Esophagus muscularis mucosa (tissue), 3 donors: ENCODE data around the gene ACTL7A.

ENCODE experiments used
- POLR2A ChIP-seq: fragments of 450-650 bp; IDR thresholded peaks from one replicate; pipeline ENCODE4 v1.6.1; 2017; ENCODE audit warnings: antibody characterized with exemption, moderate library complexity, mild to moderate bottlenecking, low read depth
- POLR2AphosphoS5 ChIP-seq, 2 donors: sonication (generic); formaldehyde crosslinking; IDR thresholded peaks; one replicate each; pipeline ENCODE4 v1.6.1; 2017; ENCODE audit warnings: antibody characterized with exemption in 2 of 2
- TF ChIP-seq, protein P1 (sequence below), 3 experiments: fragments of 200-600 bp in 2 of 3; fragments of 450-650 bp in 1 of 3; sonication (generic) in 2 of 3; IDR thresholded peaks; one replicate each; pipeline ENCODE4 v1.5.1; 2017 to 2019; ENCODE audit warnings: antibody characterized with exemption in 3 of 3, mild to moderate bottlenecking in 2 of 3, moderate library complexity in 1 of 3

DNA sequence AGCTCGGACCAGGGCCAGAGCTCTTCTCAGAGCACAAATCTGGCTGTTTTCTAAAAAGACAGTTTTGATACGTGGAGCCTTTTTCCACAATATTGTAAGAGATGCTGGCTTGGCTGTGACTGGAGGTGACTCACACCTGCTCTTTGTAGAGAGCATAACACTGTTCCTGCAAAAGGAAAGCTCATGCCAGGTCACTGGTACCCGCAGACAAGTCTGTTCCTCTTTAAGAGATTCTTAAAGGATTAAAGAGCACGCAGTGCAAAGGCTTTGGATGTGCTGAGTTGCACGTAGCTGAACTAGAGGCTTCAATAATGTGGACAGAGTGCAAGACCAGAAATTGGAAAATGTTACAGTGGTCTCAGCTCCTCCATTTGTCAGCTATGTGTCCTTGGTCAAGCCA, 25.3 kb upstream of the ACTL7A start:
- TF ChIP-seq POLR2AphosphoS5 (IDR thresholded peaks at IDR 0.05): no peak
- TF ChIP-seq, protein P1, sequence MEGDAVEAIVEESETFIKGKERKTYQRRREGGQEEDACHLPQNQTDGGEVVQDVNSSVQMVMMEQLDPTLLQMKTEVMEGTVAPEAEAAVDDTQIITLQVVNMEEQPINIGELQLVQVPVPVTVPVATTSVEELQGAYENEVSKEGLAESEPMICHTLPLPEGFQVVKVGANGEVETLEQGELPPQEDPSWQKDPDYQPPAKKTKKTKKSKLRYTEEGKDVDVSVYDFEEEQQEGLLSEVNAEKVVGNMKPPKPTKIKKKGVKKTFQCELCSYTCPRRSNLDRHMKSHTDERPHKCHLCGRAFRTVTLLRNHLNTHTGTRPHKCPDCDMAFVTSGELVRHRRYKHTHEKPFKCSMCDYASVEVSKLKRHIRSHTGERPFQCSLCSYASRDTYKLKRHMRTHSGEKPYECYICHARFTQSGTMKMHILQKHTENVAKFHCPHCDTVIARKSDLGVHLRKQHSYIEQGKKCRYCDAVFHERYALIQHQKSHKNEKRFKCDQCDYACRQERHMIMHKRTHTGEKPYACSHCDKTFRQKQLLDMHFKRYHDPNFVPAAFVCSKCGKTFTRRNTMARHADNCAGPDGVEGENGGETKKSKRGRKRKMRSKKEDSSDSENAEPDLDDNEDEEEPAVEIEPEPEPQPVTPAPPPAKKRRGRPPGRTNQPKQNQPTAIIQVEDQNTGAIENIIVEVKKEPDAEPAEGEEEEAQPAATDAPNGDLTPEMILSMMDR (IDR thresholded peaks at IDR 0.05): no peak
- TF ChIP-seq POLR2A: no peak
